Bronchial epithelial cell (primary cell): ENCODE results near the gene SLC5A11. TPM values are rescaled to one million over a fixed set of nuclear protein-coding genes. Genes with fewer than 3 reads are reported as not detected.

Experiments used
- DNase-seq: peaks from one replicate; pipeline ENCODE4 v3.0.0-alpha.2; 2010; ENCODE audit warnings: low read depth
- FAIRE-seq: peaks from 2 replicates; lab custom pipeline; 2011; peaks lifted over from hg19 to GRCh38; lab: Jason Lieb, UNC
- H3K27me3 ChIP-seq: 2 replicates; pipeline ENCODE4 v1.5.1; 2011; ENCODE audit warnings: low read length; ENCODE audit not compliant: control insufficient read depth, insufficient read depth
- H3K36me3 ChIP-seq: 2 replicates; pipeline ENCODE4 v1.5.1; 2011; ENCODE audit warnings: low read length; ENCODE audit not compliant: control insufficient read depth, insufficient read depth
- H3K4me3 ChIP-seq: 2 replicates; pipeline ENCODE4 v1.5.1; 2011; ENCODE audit warnings: mild to moderate bottlenecking, low read depth, low read length, control low read depth
- CTCF ChIP-seq: IDR thresholded peaks from 2 replicates; pipeline ENCODE4 v1.5.1; 2011; ENCODE audit warnings: mild to moderate bottlenecking, moderate library complexity, low read length, control low read depth, inconsistent platforms; ENCODE audit not compliant: insufficient read depth, severe bottlenecking
- total RNA-seq: library from RNA; depleted of rRNA; stranded (reverse); fragments of >200 nt; gene quantifications from 2 replicates; pipeline ENCODE4 v1.2.1, GENCODE V29; 2014

The SLC5A11 gene
- total RNA-seq, 1 donor from 2014 or later, result not detected

GRCh38 chr16:24821129-24821528 lies 24.6 kb upstream of the SLC5A11 start:
- DNase-seq, result no peak
- no peaks in the 10 kb centered on the region for H3K27me3 ChIP-seq
- no peak overlapping the region for H3K4me3 ChIP-seq
- H3K36me3 ChIP-seq, result peaks cover 21% of the 10 kb centered on the region
- no peak for TF ChIP-seq CTCF
- no peak for FAIRE-seq

GRCh38 chr16:24822542-24822941 lies 23.2 kb upstream of the SLC5A11 start:
- Histone ChIP-seq H3K36me3 (peaks cover 21% of the 10 kb centered on the region), H3K4me3 (no peak overlapping the region), H3K27me3 (no peaks in the 10 kb centered on the region)
- DNase-seq (no peak), FAIRE-seq (no peak)
- no peak for TF ChIP-seq CTCF

GRCh38 chr16:24822974-24823373 lies 22.8 kb upstream of the SLC5A11 start:
- peaks cover 20% of the 10 kb centered on the region for H3K36me3 ChIP-seq
- H3K4me3 ChIP-seq, result no peak overlapping the region
- DNase-seq (no peak), FAIRE-seq (peak; percentile 43)
- TF ChIP-seq CTCF, result no peak
- no peaks in the 10 kb centered on the region for H3K27me3 ChIP-seq

GRCh38 chr16:24825696-24826095 lies 20.1 kb upstream of the SLC5A11 start:
- TF ChIP-seq CTCF, result no peak
- H3K36me3 ChIP-seq, result peaks cover 14% of the 10 kb centered on the region
- DNase-seq, result peak; percentile 91
- H3K4me3 ChIP-seq, result no peak overlapping the region
- no peak for FAIRE-seq
- no peaks in the 10 kb centered on the region for H3K27me3 ChIP-seq

GRCh38 chr16:24826096-24826690 lies 19.6 kb upstream of the SLC5A11 start:
- H3K27me3 ChIP-seq, result no peaks in the 10 kb centered on the region
- peaks cover 14% of the 10 kb centered on the region for H3K36me3 ChIP-seq
- TF ChIP-seq CTCF, result no peak
- FAIRE-seq (no peak), DNase-seq (no peak)
- no peak overlapping the region for H3K4me3 ChIP-seq
